ENCODE data around the gene COL6A5.
"Not testable (repeated sequence)": the region's sequence is repeated elsewhere in the genome, so short reads cannot be mapped to it uniquely, and the experiment has no call there.

Gene COL6A5

GRCh38 chr3:130446840-130447239 lies 101.4 kb downstream of the COL6A5 start:
- peaks cover 11% of the 10 kb centered on the region for H3K4me1 ChIP-seq (ENCODE audit: insufficient read depth, low read length)
- H3K9ac ChIP-seq (ENCODE audit: low read depth, low read length); H3K9me3 ChIP-seq (ENCODE audit: insufficient read depth, low read depth, low read length); H3K27ac ChIP-seq (ENCODE audit: low read depth, low read length); H3K4me3 ChIP-seq (ENCODE audit: low read length); H3K27me3 ChIP-seq (ENCODE audit: insufficient read depth, low read length); H3K36me3 ChIP-seq (ENCODE audit: insufficient read depth, low read length): not testable (repeated sequence)
- 93% methylated on average over 6 of the region's 6 CpGs for WGBS

- not testable (repeated sequence) for H3K4me1 ChIP-seq (ENCODE audit: insufficient read depth, low read length); H3K9ac ChIP-seq (ENCODE audit: low read depth, low read length); H3K27ac ChIP-seq (ENCODE audit: low read depth, low read length); H3K9me3 ChIP-seq (ENCODE audit: insufficient read depth, low read depth, low read length); H3K4me3 ChIP-seq (ENCODE audit: low read length); H3K36me3 ChIP-seq (ENCODE audit: insufficient read depth, low read length); H3K27me3 ChIP-seq (ENCODE audit: insufficient read depth, low read length)
- 84% methylated on average over 8 of the region's 8 CpGs for WGBS
Observed at GRCh38 chr3:130448155-130448554, 102.7 kb downstream of the COL6A5 start.

DNA sequence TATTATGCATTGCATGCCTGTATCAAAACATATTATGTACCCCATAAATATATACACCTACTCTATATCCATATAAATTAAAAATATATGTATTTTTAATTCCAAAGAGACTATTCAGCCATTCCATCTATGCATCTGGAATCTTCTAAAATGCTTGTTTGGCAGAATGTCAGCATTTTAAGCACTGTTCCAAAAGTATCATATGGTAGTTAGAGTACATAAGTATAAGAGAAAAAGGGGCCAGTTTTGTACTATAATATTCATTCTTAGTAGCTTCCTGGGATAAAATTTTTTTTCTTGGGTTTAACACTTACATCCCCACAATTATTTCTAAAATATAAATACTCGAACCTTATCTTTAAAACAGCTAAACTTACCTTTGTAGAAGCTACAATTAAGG lies 111.1 kb downstream of the COL6A5 start:
- H3K27me3 ChIP-seq (ENCODE audit: insufficient read depth, low read length), result no peaks in the 10 kb centered on the region
- no peak overlapping the region for H3K4me3 ChIP-seq (ENCODE audit: low read length)
- H3K9ac ChIP-seq (ENCODE audit: low read depth, low read length), result no peak overlapping the region
- H3K36me3 ChIP-seq (ENCODE audit: insufficient read depth, low read length), result no peaks in the 10 kb centered on the region
- no peaks in the 10 kb centered on the region for H3K4me1 ChIP-seq (ENCODE audit: insufficient read depth, low read length)
- H3K27ac ChIP-seq (ENCODE audit: low read depth, low read length), result no peak overlapping the region
- 40% methylated on average over 1 of the region's 1 CpG for whole genome bisulfite sequencing
- H3K9me3 ChIP-seq (ENCODE audit: insufficient read depth, low read depth, low read length), result 0 out of 2 replicates have a peak, but pooled peaks cover 3% of the 10 kb centered on the region

DNA sequence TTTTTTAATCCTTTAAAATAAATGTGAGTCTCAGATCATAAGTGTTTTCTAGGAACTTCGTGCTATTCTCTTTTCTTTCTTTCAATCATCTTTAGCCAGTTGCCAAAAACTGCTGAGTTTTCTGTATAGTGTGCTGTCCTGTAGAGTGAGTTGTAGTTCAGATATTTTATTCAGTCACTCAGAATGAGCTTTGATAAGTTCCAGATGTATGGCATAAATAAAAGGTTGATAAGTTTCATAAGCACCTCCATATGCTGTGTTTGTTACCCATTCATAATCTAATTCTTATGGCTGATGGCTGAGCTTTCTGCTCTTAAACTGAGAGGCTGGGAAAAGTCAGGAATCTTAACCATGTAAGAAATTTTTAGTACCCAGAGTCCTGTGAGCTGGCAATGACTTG lies 112.2 kb downstream of the COL6A5 start:
- WGBS, result no CpG with 5 or more reads among the region's 1 CpG
- H3K9me3 ChIP-seq (ENCODE audit: insufficient read depth, low read depth, low read length), result no peaks in the 10 kb centered on the region
- no peaks in the 10 kb centered on the region for H3K36me3 ChIP-seq (ENCODE audit: insufficient read depth, low read length)
- H3K4me3 ChIP-seq (ENCODE audit: low read length), result no peak overlapping the region
- no peaks in the 10 kb centered on the region for H3K27me3 ChIP-seq (ENCODE audit: insufficient read depth, low read length)
- H3K9ac ChIP-seq (ENCODE audit: low read depth, low read length), result no peak overlapping the region
- no peaks in the 10 kb centered on the region for H3K4me1 ChIP-seq (ENCODE audit: insufficient read depth, low read length)
- H3K27ac ChIP-seq (ENCODE audit: low read depth, low read length), result no peak overlapping the region

GRCh38 chr3:130459944-130460343 lies 114.5 kb downstream of the COL6A5 start:
- Histone ChIP-seq H3K36me3 (ENCODE audit: insufficient read depth, low read length) (no peaks in the 10 kb centered on the region), H3K9me3 (ENCODE audit: insufficient read depth, low read depth, low read length) (no peaks in the 10 kb centered on the region), H3K9ac (ENCODE audit: low read depth, low read length) (no peak overlapping the region), H3K4me1 (ENCODE audit: insufficient read depth, low read length) (no peaks in the 10 kb centered on the region), H3K27me3 (ENCODE audit: insufficient read depth, low read length) (no peaks in the 10 kb centered on the region), H3K27ac (ENCODE audit: low read depth, low read length) (no peak overlapping the region), H3K4me3 (ENCODE audit: low read length) (no peak overlapping the region)

GRCh38 chr3:130462089-130462488 lies 116.6 kb downstream of the COL6A5 start:
- H3K9ac ChIP-seq (ENCODE audit: low read depth, low read length), result no peak overlapping the region
- no peaks in the 10 kb centered on the region for H3K9me3 ChIP-seq (ENCODE audit: insufficient read depth, low read depth, low read length)
- 93% methylated on average over 4 of the region's 5 CpGs for WGBS
- no peak overlapping the region for H3K4me3 ChIP-seq (ENCODE audit: low read length)
- H3K36me3 ChIP-seq (ENCODE audit: insufficient read depth, low read length), result no peaks in the 10 kb centered on the region
- no peak overlapping the region for H3K27ac ChIP-seq (ENCODE audit: low read depth, low read length)
- no peaks in the 10 kb centered on the region for H3K4me1 ChIP-seq (ENCODE audit: insufficient read depth, low read length)
- H3K27me3 ChIP-seq (ENCODE audit: insufficient read depth, low read length), result no peaks in the 10 kb centered on the region

GRCh38 chr3:130463221-130463620 lies 117.7 kb downstream of the COL6A5 start:
- Histone ChIP-seq H3K4me3 (ENCODE audit: low read length) (no peak overlapping the region), H3K27ac (ENCODE audit: low read depth, low read length) (no peak overlapping the region), H3K9me3 (ENCODE audit: insufficient read depth, low read depth, low read length) (no peaks in the 10 kb centered on the region), H3K36me3 (ENCODE audit: insufficient read depth, low read length) (no peaks in the 10 kb centered on the region), H3K4me1 (ENCODE audit: insufficient read depth, low read length) (no peaks in the 10 kb centered on the region), H3K9ac (ENCODE audit: low read depth, low read length) (no peak overlapping the region), H3K27me3 (ENCODE audit: insufficient read depth, low read length) (no peaks in the 10 kb centered on the region)
- 90% methylated on average over 1 of the region's 1 CpG for WGBS

DNA sequence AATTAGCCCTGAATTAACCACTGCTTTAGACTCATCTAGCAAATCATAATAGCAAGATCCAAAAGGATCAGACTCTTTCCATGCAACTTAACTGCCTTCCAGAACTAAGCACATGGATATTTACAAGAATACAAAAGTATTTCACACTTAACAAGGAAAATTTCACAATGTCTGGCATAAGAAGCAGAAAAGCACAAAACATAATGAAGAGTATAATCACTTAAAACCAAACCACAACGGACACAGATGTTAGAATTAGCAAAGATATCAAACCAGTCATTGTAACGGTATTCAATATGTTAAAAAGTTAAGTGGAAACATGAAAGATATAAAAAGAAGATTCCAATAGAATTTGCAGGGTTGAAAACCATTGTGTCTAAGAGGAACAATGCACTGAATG lies 120.0 kb downstream of the COL6A5 start:
- H3K9ac ChIP-seq (ENCODE audit: low read depth, low read length), result no peak overlapping the region
- 100% methylated on average over 2 of the region's 2 CpGs for WGBS
- no peaks in the 10 kb centered on the region for H3K9me3 ChIP-seq (ENCODE audit: insufficient read depth, low read depth, low read length)
- H3K36me3 ChIP-seq (ENCODE audit: insufficient read depth, low read length), result no peaks in the 10 kb centered on the region
- H3K27ac ChIP-seq (ENCODE audit: low read depth, low read length), result no peak overlapping the region
- no peaks in the 10 kb centered on the region for H3K4me1 ChIP-seq (ENCODE audit: insufficient read depth, low read length)
- H3K4me3 ChIP-seq (ENCODE audit: low read length), result no peak overlapping the region
- no peaks in the 10 kb centered on the region for H3K27me3 ChIP-seq (ENCODE audit: insufficient read depth, low read length)

- WGBS, result 90% methylated on average over 1 of the region's 1 CpG
- Histone ChIP-seq H3K9ac (ENCODE audit: low read depth, low read length) (no peak overlapping the region), H3K36me3 (ENCODE audit: insufficient read depth, low read length) (no peaks in the 10 kb centered on the region), H3K27ac (ENCODE audit: low read depth, low read length) (no peak overlapping the region), H3K4me3 (ENCODE audit: low read length) (no peak overlapping the region), H3K9me3 (ENCODE audit: insufficient read depth, low read depth, low read length) (no peaks in the 10 kb centered on the region), H3K27me3 (ENCODE audit: insufficient read depth, low read length) (no peaks in the 10 kb centered on the region), H3K4me1 (ENCODE audit: insufficient read depth, low read length) (no peaks in the 10 kb centered on the region)
Observed at GRCh38 chr3:130468311-130468710, 122.8 kb downstream of the COL6A5 start.

GRCh38 chr3:130470126-130470525 lies 124.7 kb downstream of the COL6A5 start:
- Histone ChIP-seq H3K27ac (ENCODE audit: low read depth, low read length) (no peak overlapping the region), H3K36me3 (ENCODE audit: insufficient read depth, low read length) (no peaks in the 10 kb centered on the region), H3K27me3 (ENCODE audit: insufficient read depth, low read length) (no peaks in the 10 kb centered on the region), H3K9me3 (ENCODE audit: insufficient read depth, low read depth, low read length) (no peaks in the 10 kb centered on the region), H3K9ac (ENCODE audit: low read depth, low read length) (no peak overlapping the region), H3K4me3 (ENCODE audit: low read length) (no peak overlapping the region), H3K4me1 (ENCODE audit: insufficient read depth, low read length) (no peaks in the 10 kb centered on the region)
- WGBS, result 78% methylated on average over 2 of the region's 3 CpGs

DNA sequence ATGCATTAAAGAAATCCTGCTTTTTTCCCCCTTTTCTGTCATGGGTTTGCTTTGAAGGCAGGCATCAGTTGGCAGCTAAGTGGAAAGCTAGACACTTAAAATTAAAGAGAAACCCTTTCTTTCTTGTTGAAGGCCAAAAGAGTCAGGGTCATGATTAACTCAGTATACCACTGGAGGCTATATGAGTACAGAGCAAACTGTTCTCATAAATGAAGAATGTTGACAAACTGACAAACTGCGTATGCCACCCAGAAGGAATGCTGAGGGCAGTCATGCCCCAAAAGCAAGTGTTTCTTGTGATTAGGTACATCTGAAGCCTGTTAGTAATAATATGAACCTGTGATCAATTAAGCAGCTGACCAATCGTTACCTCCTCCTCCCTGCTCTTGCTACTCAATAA lies 127.9 kb downstream of the COL6A5 start:
- no peaks in the 10 kb centered on the region for H3K36me3 ChIP-seq (ENCODE audit: insufficient read depth, low read length)
- no peaks in the 10 kb centered on the region for H3K4me1 ChIP-seq (ENCODE audit: insufficient read depth, low read length)
- no peaks in the 10 kb centered on the region for H3K27me3 ChIP-seq (ENCODE audit: insufficient read depth, low read length)
- 47% methylated on average over 2 of the region's 2 CpGs for WGBS
- no peak overlapping the region for H3K9ac ChIP-seq (ENCODE audit: low read depth, low read length)
- H3K27ac ChIP-seq (ENCODE audit: low read depth, low read length), result no peak overlapping the region
- H3K9me3 ChIP-seq (ENCODE audit: insufficient read depth, low read depth, low read length), result no peaks in the 10 kb centered on the region
- no peak overlapping the region for H3K4me3 ChIP-seq (ENCODE audit: low read length)

DNA sequence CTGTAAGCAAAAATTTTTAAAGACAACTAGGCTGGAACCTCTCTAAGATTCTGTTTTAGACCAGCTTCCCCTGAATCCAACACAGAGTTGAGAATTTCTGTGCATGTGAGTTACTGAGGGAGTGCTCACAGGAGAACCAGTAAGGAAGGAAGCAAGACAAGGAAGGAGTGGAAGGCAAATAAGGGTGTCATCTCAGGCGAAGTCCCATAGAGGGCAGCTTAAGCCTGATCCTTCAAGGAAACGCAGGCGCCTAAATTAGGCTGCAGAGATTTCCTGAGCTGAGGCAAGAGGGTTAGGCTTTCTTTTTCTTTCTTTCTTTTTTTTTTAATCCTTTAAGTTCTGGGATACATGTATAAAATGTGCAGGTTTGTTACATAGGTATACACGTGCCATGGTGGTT lies 135.3 kb downstream of the COL6A5 start:
- H3K9me3 ChIP-seq (ENCODE audit: insufficient read depth, low read depth, low read length), result no peaks in the 10 kb centered on the region
- no peaks in the 10 kb centered on the region for H3K27me3 ChIP-seq (ENCODE audit: insufficient read depth, low read length)
- H3K36me3 ChIP-seq (ENCODE audit: insufficient read depth, low read length), result no peaks in the 10 kb centered on the region
- H3K27ac ChIP-seq (ENCODE audit: low read depth, low read length), result no peak overlapping the region
- H3K9ac ChIP-seq (ENCODE audit: low read depth, low read length), result no peak overlapping the region
- no peak overlapping the region for H3K4me3 ChIP-seq (ENCODE audit: low read length)
- WGBS, result 42% methylated on average over 4 of the region's 4 CpGs
- no peaks in the 10 kb centered on the region for H3K4me1 ChIP-seq (ENCODE audit: insufficient read depth, low read length)

Measured in HUES64 (cell line).